ENCODE results near the gene NRGN.

Gene NRGN

GRCh38 chr11:124748481-124749343 lies 9.0 kb downstream of the NRGN start:
- Histone ChIP-seq H3K27ac (ENCODE audit: low read depth, low read length) (no peak overlapping the region), H3K4me3 (ENCODE audit: low read depth in 1 of 2, low read length in 2 of 2) (no peak overlapping the region), H3K9ac (ENCODE audit: low read depth in 1 of 2, low read length in 2 of 2) (no peak overlapping the region), H3K27me3 (ENCODE audit: control insufficient read depth in 1 of 2, insufficient read depth in 2 of 2, low read length in 2 of 2) (no peaks in the 10 kb centered on the region), H3K9me3 (ENCODE audit: control insufficient read depth in 1 of 2, low read length in 2 of 2) (no peaks in the 10 kb centered on the region), H3K4me1 (ENCODE audit: control insufficient read depth in 1 of 2, insufficient read depth in 2 of 2, low read length in 2 of 2) (peaks cover 7 to 21% of the 10 kb centered on the region in 2 donors), H3K36me3 (ENCODE audit: control insufficient read depth in 1 of 2, insufficient read depth in 2 of 2, low read length in 2 of 2) (no peaks in the 10 kb centered on the region)

GRCh38 chr11:124749912-124750311 lies 10.2 kb downstream of the NRGN start:
- no peak overlapping the region for H3K4me3 ChIP-seq (ENCODE audit: low read depth in 1 of 2, low read length in 2 of 2)
- H3K27me3 ChIP-seq (ENCODE audit: control insufficient read depth in 1 of 2, insufficient read depth in 2 of 2, low read length in 2 of 2) = no peaks in the 10 kb centered on the region
- peaks cover 7 to 21% of the 10 kb centered on the region in 2 donors for H3K4me1 ChIP-seq (ENCODE audit: control insufficient read depth in 1 of 2, insufficient read depth in 2 of 2, low read length in 2 of 2)
- no peaks in the 10 kb centered on the region for H3K36me3 ChIP-seq (ENCODE audit: control insufficient read depth in 1 of 2, insufficient read depth in 2 of 2, low read length in 2 of 2)
- H3K9me3 ChIP-seq (ENCODE audit: control insufficient read depth in 1 of 2, low read length in 2 of 2) = no peaks in the 10 kb centered on the region
- H3K27ac ChIP-seq (ENCODE audit: low read depth, low read length) = no peak overlapping the region
- no peak overlapping the region for H3K9ac ChIP-seq (ENCODE audit: low read depth in 1 of 2, low read length in 2 of 2)

GRCh38 chr11:124751391-124751740 lies 11.6 kb downstream of the NRGN start:
- H3K9me3 ChIP-seq (ENCODE audit: control insufficient read depth in 1 of 2, low read length in 2 of 2) = no peaks in the 10 kb centered on the region
- H3K27ac ChIP-seq (ENCODE audit: low read depth, low read length) = no peak overlapping the region
- H3K9ac ChIP-seq (ENCODE audit: low read depth in 1 of 2, low read length in 2 of 2) = no peak overlapping the region
- H3K27me3 ChIP-seq (ENCODE audit: control insufficient read depth in 1 of 2, insufficient read depth in 2 of 2, low read length in 2 of 2) = peaks cover 0 to 3% of the 10 kb centered on the region in 2 donors
- no peak overlapping the region for H3K4me3 ChIP-seq (ENCODE audit: low read depth in 1 of 2, low read length in 2 of 2)
- peaks cover 7 to 18% of the 10 kb centered on the region in 2 donors for H3K4me1 ChIP-seq (ENCODE audit: control insufficient read depth in 1 of 2, insufficient read depth in 2 of 2, low read length in 2 of 2)
- H3K36me3 ChIP-seq (ENCODE audit: control insufficient read depth in 1 of 2, insufficient read depth in 2 of 2, low read length in 2 of 2) = no peaks in the 10 kb centered on the region

GRCh38 chr11:124751741-124752470 lies 12.2 kb downstream of the NRGN start, which contains the start of gene VSIG2:
TSS of gene VSIG2 (minus strand) at chr11:124752255. CDS start at chr11:124752137, 118 bp downstream.
- Histone ChIP-seq H3K27ac (ENCODE audit: low read depth, low read length) (no peak within 1 kb of the TSS), H3K27me3 (ENCODE audit: control insufficient read depth in 1 of 2, insufficient read depth in 2 of 2, low read length in 2 of 2) (peaks cover 0 to 8% of the 10 kb centered on the region in 2 donors), H3K9ac (ENCODE audit: low read depth in 1 of 2, low read length in 2 of 2) (no peak within 1 kb of the TSS), H3K4me3 (ENCODE audit: low read depth in 1 of 2, low read length in 2 of 2) (no peak within 1 kb of the TSS), H3K36me3 (ENCODE audit: control insufficient read depth in 1 of 2, insufficient read depth in 2 of 2, low read length in 2 of 2) (no peaks in the 10 kb centered on the region), H3K9me3 (ENCODE audit: control insufficient read depth in 1 of 2, low read length in 2 of 2) (no peaks in the 10 kb centered on the region), H3K4me1 (ENCODE audit: control insufficient read depth in 1 of 2, insufficient read depth in 2 of 2, low read length in 2 of 2) (peaks cover 7 to 14% of the 10 kb centered on the region in 2 donors)

- Histone ChIP-seq H3K9me3 (ENCODE audit: control insufficient read depth in 1 of 2, low read length in 2 of 2) (no peaks in the 10 kb centered on the region), H3K4me3 (ENCODE audit: low read depth in 1 of 2, low read length in 2 of 2) (no peak overlapping the region), H3K36me3 (ENCODE audit: control insufficient read depth in 1 of 2, insufficient read depth in 2 of 2, low read length in 2 of 2) (no peaks in the 10 kb centered on the region), H3K4me1 (ENCODE audit: control insufficient read depth in 1 of 2, insufficient read depth in 2 of 2, low read length in 2 of 2) (peaks cover 7 to 10% of the 10 kb centered on the region in 2 donors), H3K9ac (ENCODE audit: low read depth in 1 of 2, low read length in 2 of 2) (no peak overlapping the region), H3K27ac (ENCODE audit: low read depth, low read length) (no peak overlapping the region), H3K27me3 (ENCODE audit: control insufficient read depth in 1 of 2, insufficient read depth in 2 of 2, low read length in 2 of 2) (peaks cover 0 to 14% of the 10 kb centered on the region in 2 donors)
Observed at GRCh38 chr11:124752471-124753102, 12.8 kb downstream of the NRGN start.

GRCh38 chr11:124753205-124753604 lies 13.5 kb downstream of the NRGN start:
- Histone ChIP-seq H3K4me3 (ENCODE audit: low read depth in 1 of 2, low read length in 2 of 2) (no peak overlapping the region), H3K27ac (ENCODE audit: low read depth, low read length) (no peak overlapping the region), H3K9ac (ENCODE audit: low read depth in 1 of 2, low read length in 2 of 2) (no peak overlapping the region), H3K4me1 (ENCODE audit: control insufficient read depth in 1 of 2, insufficient read depth in 2 of 2, low read length in 2 of 2) (peaks cover 10% of the 10 kb centered on the region in 2 donors), H3K9me3 (ENCODE audit: control insufficient read depth in 1 of 2, low read length in 2 of 2) (no peaks in the 10 kb centered on the region), H3K27me3 (ENCODE audit: control insufficient read depth in 1 of 2, insufficient read depth in 2 of 2, low read length in 2 of 2) (peaks cover 0 to 14% of the 10 kb centered on the region in 2 donors), H3K36me3 (ENCODE audit: control insufficient read depth in 1 of 2, insufficient read depth in 2 of 2, low read length in 2 of 2) (no peaks in the 10 kb centered on the region)

- Histone ChIP-seq H3K4me1 (ENCODE audit: control insufficient read depth in 1 of 2, insufficient read depth in 2 of 2, low read length in 2 of 2) (peaks cover 12 to 13% of the 10 kb centered on the region in 2 donors), H3K27me3 (ENCODE audit: control insufficient read depth in 1 of 2, insufficient read depth in 2 of 2, low read length in 2 of 2) (peaks cover 0 to 16% of the 10 kb centered on the region in 2 donors)
Observed at GRCh38 chr11:124753624-124754023, 13.9 kb downstream of the NRGN start.

GRCh38 chr11:124754309-124754708 lies 14.6 kb downstream of the NRGN start:
- Histone ChIP-seq H3K4me1 (ENCODE audit: control insufficient read depth in 1 of 2, insufficient read depth in 2 of 2, low read length in 2 of 2) (peaks cover 15 to 16% of the 10 kb centered on the region in 2 donors), H3K36me3 (ENCODE audit: control insufficient read depth in 1 of 2, insufficient read depth in 2 of 2, low read length in 2 of 2) (no peaks in the 10 kb centered on the region)

More at GRCh38 chr11:124753624-124754023, 13.9 kb downstream of the NRGN start:
- Histone ChIP-seq H3K4me3 (ENCODE audit: low read depth in 1 of 2, low read length in 2 of 2) (no peak overlapping the region), H3K27ac (ENCODE audit: low read depth, low read length) (no peak overlapping the region), H3K9ac (ENCODE audit: low read depth in 1 of 2, low read length in 2 of 2) (no peak overlapping the region), H3K9me3 (ENCODE audit: control insufficient read depth in 1 of 2, low read length in 2 of 2) (no peaks in the 10 kb centered on the region), H3K36me3 (ENCODE audit: control insufficient read depth in 1 of 2, insufficient read depth in 2 of 2, low read length in 2 of 2) (no peaks in the 10 kb centered on the region)

GRCh38 chr11:124754710-124755109 lies 15.0 kb downstream of the NRGN start:
- H3K36me3 ChIP-seq (ENCODE audit: control insufficient read depth in 1 of 2, insufficient read depth in 2 of 2, low read length in 2 of 2) = no peaks in the 10 kb centered on the region

More at GRCh38 chr11:124754309-124754708, 14.6 kb downstream of the NRGN start:
- Histone ChIP-seq H3K27ac (ENCODE audit: low read depth, low read length) (no peak overlapping the region), H3K9ac (ENCODE audit: low read depth in 1 of 2, low read length in 2 of 2) (no peak overlapping the region), H3K9me3 (ENCODE audit: control insufficient read depth in 1 of 2, low read length in 2 of 2) (no peaks in the 10 kb centered on the region), H3K27me3 (ENCODE audit: control insufficient read depth in 1 of 2, insufficient read depth in 2 of 2, low read length in 2 of 2) (peaks cover 0 to 22% of the 10 kb centered on the region in 2 donors), H3K4me3 (ENCODE audit: low read depth in 1 of 2, low read length in 2 of 2) (no peak overlapping the region)

More at GRCh38 chr11:124754710-124755109, 15.0 kb downstream of the NRGN start:
- Histone ChIP-seq H3K27me3 (ENCODE audit: control insufficient read depth in 1 of 2, insufficient read depth in 2 of 2, low read length in 2 of 2) (peaks cover 0 to 24% of the 10 kb centered on the region in 2 donors), H3K9ac (ENCODE audit: low read depth in 1 of 2, low read length in 2 of 2) (no peak overlapping the region), H3K27ac (ENCODE audit: low read depth, low read length) (no peak overlapping the region), H3K4me1 (ENCODE audit: control insufficient read depth in 1 of 2, insufficient read depth in 2 of 2, low read length in 2 of 2) (peaks cover 17% of the 10 kb centered on the region in 2 donors), H3K4me3 (ENCODE audit: low read depth in 1 of 2, low read length in 2 of 2) (no peak overlapping the region), H3K9me3 (ENCODE audit: control insufficient read depth in 1 of 2, low read length in 2 of 2) (no peaks in the 10 kb centered on the region)
